Upper lobe of left lung (tissue), 4 donors: ENCODE results near the gene RAP2C.

Experiments used
- CTCF ChIP-seq, 6 experiments: fragments of 450-650 bp in 4 of 6; fragments of 200-600 bp in 2 of 6; sonication (generic) in 2 of 6; IDR thresholded peaks; one replicate each; pipeline ENCODE4 v1.5.1; 2016 to 2019; ENCODE audit warnings: antibody characterized with exemption in 6 of 6
- EP300 ChIP-seq, 4 donors: sonication (generic); formaldehyde crosslinking; IDR thresholded peaks; one replicate each; pipeline ENCODE4 v1.5.1; 2017; ENCODE audit warnings: antibody characterized with exemption in 4 of 4, control low read depth in 2 of 4
- POLR2A ChIP-seq, 4 donors: fragments of 450-650 bp; IDR thresholded peaks; one replicate each; pipeline ENCODE4 v1.5.1; 2016 to 2017; ENCODE audit warnings: antibody characterized with exemption in 4 of 4, mild to moderate bottlenecking in 2 of 4
- POLR2AphosphoS5 ChIP-seq, 2 donors: sonication (generic); formaldehyde crosslinking; IDR thresholded peaks; one replicate each; pipeline ENCODE4 v1.5.1; 2017; ENCODE audit warnings: antibody characterized with exemption in 2 of 2

GRCh38 chrX:132184871-132185270, 34.4 kb downstream of the RAP2C start:
- TF ChIP-seq POLR2A (IDR thresholded peaks at IDR 0.05) = no peak
- no peak for TF ChIP-seq CTCF (IDR thresholded peaks at IDR 0.05)
- no peak for TF ChIP-seq POLR2AphosphoS5 (IDR thresholded peaks at IDR 0.05)
- no peak for TF ChIP-seq EP300 (IDR thresholded peaks at IDR 0.05)
